T-helper 17 cell (primary cell): Measurements from ENCODE around the gene SMARCC2. TPM values are rescaled to one million over a fixed set of nuclear protein-coding genes. Genes with fewer than 3 reads are reported as not detected.
"Not testable (repeated sequence)": the region's sequence is repeated elsewhere in the genome, so short reads cannot be mapped to it uniquely, and the experiment has no call there.

Experiments used
- ATAC-seq: fragments of 150-1000 bp; cut with Tn5 transposase; 2 replicates; pipeline ENCODE4 v1.10.0; 2021; ENCODE audit warnings: mild to moderate bottlenecking, moderate library complexity
- DNase-seq, 3 donors: peaks; one replicate each; pipeline versions ENCODE4 v3.0.0 to v3.0.0-alpha.2; 2020 to 2021
- H3K9me3 ChIP-seq: one replicate; pipeline ENCODE4 v1.7.0; 2013; ENCODE audit warnings: low read length, mild to moderate bottlenecking; ENCODE audit not compliant: control insufficient read depth, poor library complexity, severe bottlenecking
- H3K27ac Mint-ChIP-seq: one replicate; pipeline ENCODE4 v1.8.0; 2022; ENCODE audit warnings: mild to moderate bottlenecking, moderate library complexity, mixed read lengths
- H3K27me3 Mint-ChIP-seq: one replicate; pipeline ENCODE4 v1.8.0; 2022; ENCODE audit warnings: mixed read lengths
- H3K36me3 Mint-ChIP-seq: one replicate; pipeline ENCODE4 v1.8.0; 2022; ENCODE audit warnings: low read depth, mixed read lengths
- H3K4me1 Mint-ChIP-seq: one replicate; pipeline ENCODE4 v1.8.0; 2022; ENCODE audit warnings: mild to moderate bottlenecking, mixed read lengths
- H3K4me3 Mint-ChIP-seq: one replicate; pipeline ENCODE4 v1.8.0; 2022; ENCODE audit warnings: mild to moderate bottlenecking, moderate library complexity, mixed read lengths
- total RNA-seq, 4 donors: library from RNA in 2 of 4; stranded (reverse) in 2 of 4; gene quantifications; one replicate each; pipeline ENCODE4 v1.2.3 and lab custom pipeline; 2022 to 2026

Gene SMARCC2
- total RNA-seq, 2 donors from 2014 or later, result 130 to 138 TPM

DNA sequence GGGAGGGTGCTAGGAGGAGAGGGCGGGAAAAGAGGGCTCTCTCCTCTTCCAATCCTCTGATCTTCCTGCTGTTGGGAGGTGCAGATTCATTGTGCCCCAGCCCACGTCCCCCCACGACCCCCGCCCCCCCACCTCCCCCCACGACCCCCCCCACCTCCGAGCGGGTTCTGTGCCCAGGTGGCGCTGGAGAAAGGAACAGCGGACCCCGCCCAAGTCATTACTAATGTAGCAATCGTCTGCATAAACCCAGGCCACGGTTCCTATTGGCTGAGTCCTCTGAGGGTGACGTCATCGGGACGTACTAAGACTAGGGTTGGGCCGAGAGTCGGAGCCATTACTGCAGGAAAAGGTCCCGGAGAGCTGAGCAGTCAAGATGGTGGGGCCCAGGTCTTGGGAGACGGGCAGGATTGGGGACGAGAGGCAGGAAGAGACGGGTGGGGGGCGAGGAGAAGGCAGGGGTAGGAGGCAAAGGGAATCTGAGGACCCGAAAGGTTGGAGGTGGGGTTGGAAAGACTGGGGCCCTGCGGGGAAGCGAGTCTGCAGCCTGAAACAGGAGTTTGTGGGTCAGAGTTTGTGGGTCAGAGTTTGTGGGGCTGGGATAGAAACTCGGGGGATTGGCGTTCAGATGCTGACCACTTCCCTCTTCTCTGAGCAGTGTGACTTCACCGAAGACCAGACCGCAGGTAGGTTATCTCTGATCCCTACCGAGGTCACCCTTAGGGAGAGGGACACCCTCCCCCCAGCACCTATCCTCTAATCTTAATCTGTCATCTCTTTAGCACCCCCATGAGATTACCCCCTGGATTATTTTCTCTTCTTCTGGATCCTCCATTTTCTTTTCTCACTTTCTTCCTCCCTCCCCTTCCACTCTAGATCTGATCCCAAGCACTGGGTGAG is 31.0 kb downstream of the SMARCC2 start, which contains the start of gene MYL6:
Gene MYL6 (plus strand): TSS at position 331 of the 897 bp plus-strand sequence. CDS start 43 bp downstream, at position 374.
- H3K27ac Mint-ChIP-seq, result peak within 1 kb of the TSS; percentile 99
- H3K36me3 Mint-ChIP-seq, result peaks cover 11% of the 10 kb centered on the region
- no peaks in the 10 kb centered on the region for H3K27me3 Mint-ChIP-seq
- H3K9me3 ChIP-seq, result no peaks in the 10 kb centered on the region
- ATAC-seq, result peak; percentile 87
- peak; percentile 71 to 79 (median 78) for DNase-seq
- H3K4me3 Mint-ChIP-seq, result peak within 1 kb of the TSS; percentile 100
- peaks cover 44% of the 10 kb centered on the region for H3K4me1 Mint-ChIP-seq

DNA sequence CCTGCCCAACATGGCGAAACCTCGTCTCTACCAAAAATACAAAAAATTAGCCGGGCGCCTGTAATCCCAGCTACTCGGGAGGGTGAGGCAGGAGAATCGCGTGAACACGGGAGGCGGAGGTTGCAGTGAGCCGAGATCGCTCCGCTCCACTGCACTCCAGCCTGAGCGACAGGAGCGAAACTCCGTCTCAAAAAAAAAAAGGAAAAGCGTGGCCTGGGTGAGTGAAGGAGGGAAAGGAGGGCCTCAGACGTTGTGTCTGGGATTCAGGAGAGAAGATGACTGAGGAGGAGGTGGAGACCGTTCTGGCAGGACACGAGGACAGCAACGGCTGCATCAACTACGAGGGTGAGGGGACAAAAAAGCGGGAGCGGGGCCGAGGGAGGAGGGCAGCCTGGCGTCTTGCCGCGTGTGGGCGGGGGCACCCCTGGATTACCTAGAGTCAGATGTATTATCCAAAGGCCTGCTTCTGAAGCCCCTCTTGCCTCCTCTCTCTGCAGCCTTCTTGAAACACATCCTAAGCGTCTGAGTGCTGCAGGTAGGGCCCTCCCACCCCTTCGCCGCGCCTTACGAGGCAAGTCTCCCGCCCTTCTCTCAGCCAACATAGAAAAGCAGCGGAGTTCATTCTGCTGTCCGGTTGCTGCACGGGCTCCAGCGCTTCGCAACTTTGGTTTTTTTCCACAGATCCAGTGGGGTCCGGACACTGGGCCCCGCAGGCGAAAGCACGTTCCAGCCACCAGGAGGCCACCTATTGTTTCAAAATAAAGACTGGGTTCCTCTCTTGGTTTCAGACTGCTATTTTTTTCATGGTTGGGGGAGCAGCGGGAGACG is 31.9 kb downstream of the SMARCC2 start:
- Mint-ChIP-seq H3K36me3 (peaks cover 11% of the 10 kb centered on the region), H3K27me3 (no peaks in the 10 kb centered on the region), H3K27ac (peak overlapping the region; percentile 99), H3K4me1 (peaks cover 46% of the 10 kb centered on the region), H3K4me3 (peak overlapping the region; percentile 100)
- ATAC-seq (peak; percentile 49), DNase-seq (peak in 2 of 3 donors; percentile 21 to 24)
- no peaks in the 10 kb centered on the region for H3K9me3 ChIP-seq

DNA sequence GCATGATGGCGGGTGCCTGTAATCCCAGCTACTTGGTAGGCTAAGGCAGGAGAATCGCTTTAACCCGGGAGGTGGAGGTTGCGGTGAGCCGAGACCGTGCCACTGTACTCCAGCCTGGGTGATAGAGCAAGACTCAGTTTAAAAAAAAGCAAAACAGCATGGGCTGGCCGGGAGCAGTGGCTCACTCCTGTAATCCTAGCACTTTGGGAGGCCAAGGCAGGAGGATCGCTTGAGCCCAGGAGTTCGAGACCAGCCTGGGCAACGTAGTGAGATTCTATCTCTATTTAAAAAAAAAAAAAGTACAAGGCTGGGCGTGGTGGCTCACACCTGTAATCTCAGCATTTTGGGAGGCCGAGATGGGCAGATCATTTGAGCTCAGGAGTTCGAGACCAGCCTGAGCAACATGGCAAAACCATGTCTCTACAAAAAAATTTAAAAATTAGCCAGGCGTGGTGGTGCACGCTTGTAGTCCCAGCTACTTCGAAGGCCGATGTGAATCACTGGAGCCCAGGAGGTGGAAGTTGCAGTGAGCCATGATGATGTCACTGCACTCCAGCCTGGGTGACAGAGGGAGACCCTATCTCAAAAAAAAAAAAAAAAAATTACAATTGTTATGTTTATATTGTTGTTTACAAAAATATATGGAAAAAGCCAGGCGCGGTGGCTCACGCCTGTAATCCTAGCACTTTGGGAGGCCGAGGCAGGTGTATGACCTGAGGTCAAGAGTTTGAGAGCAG is 32.7 kb downstream of the SMARCC2 start:
- peaks cover 11% of the 10 kb centered on the region for H3K36me3 Mint-ChIP-seq
- ATAC-seq, DNase-seq, H3K27me3 Mint-ChIP-seq, H3K9me3 ChIP-seq: not testable (repeated sequence)
- H3K4me3 Mint-ChIP-seq, result peak overlapping the region; percentile 100
- peaks cover 48% of the 10 kb centered on the region for H3K4me1 Mint-ChIP-seq
- peak overlapping the region; percentile 99 for H3K27ac Mint-ChIP-seq

DNA sequence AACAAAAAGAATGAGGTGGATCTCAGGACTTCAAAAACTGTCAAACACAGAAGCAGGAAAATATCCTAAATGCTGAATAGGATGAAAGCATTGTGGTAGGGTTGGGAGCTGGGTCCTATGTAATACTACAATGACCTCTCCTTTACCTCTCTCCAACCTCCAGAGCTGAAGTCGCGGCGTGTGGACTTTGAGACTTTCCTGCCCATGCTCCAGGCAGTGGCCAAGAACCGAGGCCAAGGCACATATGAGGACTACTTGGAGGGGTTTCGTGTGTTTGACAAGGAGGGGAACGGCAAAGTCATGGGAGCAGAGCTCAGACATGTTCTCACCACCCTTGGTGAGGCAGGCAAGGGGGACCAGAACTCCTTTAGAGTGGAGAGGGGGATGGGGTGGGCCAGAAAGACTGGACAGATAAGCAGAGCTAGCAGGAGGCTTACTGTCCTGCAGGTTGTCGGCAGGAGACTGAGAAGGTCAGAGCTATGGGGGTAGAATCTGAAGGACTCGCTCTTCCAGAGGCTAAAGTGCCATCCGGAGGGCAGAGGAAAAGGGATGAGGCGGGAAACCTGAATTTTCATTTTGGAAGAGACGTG is 33.9 kb downstream of the SMARCC2 start:
- H3K4me3 Mint-ChIP-seq, result no peak overlapping the region
- H3K27ac Mint-ChIP-seq, result peak overlapping the region; percentile 93
- no peaks in the 10 kb centered on the region for H3K9me3 ChIP-seq
- H3K4me1 Mint-ChIP-seq, result peaks cover 47% of the 10 kb centered on the region
- no peaks in the 10 kb centered on the region for H3K27me3 Mint-ChIP-seq
- DNase-seq (no peak), ATAC-seq (no peak)
- peaks cover 9% of the 10 kb centered on the region for H3K36me3 Mint-ChIP-seq

DNA sequence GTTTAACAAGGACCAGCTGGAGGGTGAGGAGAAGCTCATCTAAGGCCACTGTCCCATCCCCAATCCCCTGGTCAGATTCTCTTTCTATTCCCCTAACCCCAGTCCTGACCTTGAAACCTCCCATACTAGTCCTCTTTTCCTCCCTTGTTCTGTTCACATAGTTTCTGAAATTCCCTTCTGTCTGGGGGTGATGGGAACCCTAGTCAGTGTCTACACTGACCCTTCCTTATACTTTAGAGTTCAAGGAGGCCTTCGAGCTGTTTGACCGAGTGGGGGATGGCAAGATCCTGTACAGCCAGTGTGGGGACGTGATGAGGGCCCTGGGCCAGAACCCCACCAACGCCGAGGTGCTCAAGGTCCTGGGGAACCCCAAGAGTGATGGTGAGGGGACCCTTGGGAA is 34.5 kb downstream of the SMARCC2 start:
- Mint-ChIP-seq H3K36me3 (peaks cover 9% of the 10 kb centered on the region), H3K27me3 (no peaks in the 10 kb centered on the region), H3K4me1 (peaks cover 44% of the 10 kb centered on the region), H3K4me3 (no peak overlapping the region), H3K27ac (peak overlapping the region; percentile 93)
- no peak for ATAC-seq
- H3K9me3 ChIP-seq, result no peaks in the 10 kb centered on the region
- no peak for DNase-seq

DNA sequence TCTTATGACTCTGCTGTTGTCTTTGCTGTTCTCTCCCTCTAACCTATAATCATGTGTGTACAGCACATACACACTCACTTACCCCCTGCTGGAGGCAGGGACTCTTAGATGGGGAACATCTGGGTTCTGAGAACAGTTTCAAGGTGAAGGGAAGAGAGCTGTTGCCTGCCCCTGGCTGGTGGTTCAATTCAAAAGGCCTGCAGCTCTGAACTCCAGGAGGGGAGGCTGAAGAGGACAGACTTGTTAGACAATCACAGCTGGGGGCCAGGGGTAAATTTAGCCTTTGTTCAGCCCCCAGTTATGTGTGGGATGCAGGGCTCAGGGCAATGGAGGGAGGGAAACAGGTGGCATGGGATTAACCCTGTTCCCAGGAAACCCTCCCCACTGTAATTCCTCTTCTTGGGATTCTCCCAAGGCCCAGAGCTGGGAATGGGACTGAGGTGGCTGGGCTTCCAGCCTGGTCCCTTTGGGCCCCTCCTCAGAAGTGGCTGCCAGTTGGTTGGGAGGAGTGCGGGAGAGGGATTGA is 35.0 kb downstream of the SMARCC2 start:
- Mint-ChIP-seq H3K27ac (peak overlapping the region; percentile 93), H3K4me1 (peaks cover 41% of the 10 kb centered on the region), H3K27me3 (no peaks in the 10 kb centered on the region), H3K4me3 (no peak overlapping the region), H3K36me3 (peaks cover 9% of the 10 kb centered on the region)
- no peak for ATAC-seq
- no peaks in the 10 kb centered on the region for H3K9me3 ChIP-seq
- DNase-seq, result no peak

DNA sequence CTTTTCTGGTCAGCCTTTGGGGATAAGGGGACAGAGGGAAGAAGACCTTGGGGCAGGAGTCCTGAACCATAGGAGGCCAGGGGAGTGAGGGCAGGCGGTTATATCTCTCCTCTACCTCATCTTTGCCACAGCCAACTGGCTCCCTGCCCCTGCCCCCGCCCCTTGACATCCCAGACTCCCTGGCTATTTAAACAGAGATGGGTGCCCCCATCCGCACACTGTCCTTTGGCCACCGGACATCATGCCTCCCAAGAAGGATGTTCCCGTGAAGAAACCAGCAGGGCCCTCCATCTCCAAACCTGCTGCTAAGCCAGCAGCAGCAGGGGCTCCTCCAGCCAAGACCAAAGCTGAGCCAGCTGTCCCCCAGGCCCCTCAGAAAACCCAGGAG is 35.6 kb downstream of the SMARCC2 start:
- H3K27me3 Mint-ChIP-seq, result no peaks in the 10 kb centered on the region
- H3K4me1 Mint-ChIP-seq, result peaks cover 34% of the 10 kb centered on the region
- peak overlapping the region; percentile 93 for H3K27ac Mint-ChIP-seq

DNA sequence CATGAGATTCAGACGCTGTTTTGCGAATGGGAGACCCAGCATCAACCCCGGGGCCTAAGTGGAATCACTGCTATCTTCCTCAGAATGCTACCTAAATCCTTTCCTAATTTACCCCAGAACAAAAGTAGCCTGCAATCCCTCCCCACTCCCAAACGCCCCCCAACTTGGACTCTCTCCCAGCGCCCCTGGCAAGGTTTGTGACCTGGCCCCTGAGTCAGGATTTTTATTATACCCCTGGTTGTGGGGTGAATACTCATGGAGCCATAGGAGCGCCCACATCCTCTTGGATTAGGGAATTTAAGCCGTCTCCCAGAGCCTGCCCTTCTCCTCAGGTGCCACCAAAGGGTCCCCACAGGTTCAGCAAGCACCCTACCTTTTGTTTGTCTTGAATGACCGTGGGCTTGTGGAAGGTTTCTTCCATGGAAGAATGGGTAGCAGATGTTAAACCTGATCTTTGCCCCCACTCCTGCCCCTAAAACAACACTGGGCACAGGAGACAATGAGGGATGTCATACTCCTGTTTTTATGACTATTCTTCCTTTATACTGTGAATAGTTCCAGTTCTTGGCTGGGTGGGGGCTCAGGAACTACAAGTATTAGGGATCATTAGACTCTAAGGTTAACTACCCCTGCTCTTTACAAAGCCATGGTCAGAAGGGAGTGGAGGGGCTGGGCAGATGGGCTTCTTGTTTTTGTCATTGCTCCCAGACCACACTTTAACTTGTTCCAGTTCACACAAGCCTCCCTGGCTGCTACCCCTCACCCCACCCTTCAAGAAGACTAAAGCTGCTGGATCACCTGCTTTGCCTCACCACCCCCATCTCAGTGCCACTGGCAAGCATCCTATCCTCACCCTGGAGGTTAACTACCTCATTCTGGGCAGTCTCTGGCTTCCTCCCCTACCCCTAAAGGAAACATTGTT is 36.3 kb downstream of the SMARCC2 start:
- ATAC-seq, result no peak
- Mint-ChIP-seq H3K27me3 (no peaks in the 10 kb centered on the region), H3K4me1 (peaks cover 30% of the 10 kb centered on the region), H3K36me3 (no peaks in the 10 kb centered on the region), H3K4me3 (peak overlapping the region; percentile 91), H3K27ac (peak overlapping the region; percentile 93)
- DNase-seq, result no peak
- no peaks in the 10 kb centered on the region for H3K9me3 ChIP-seq

More for the DNA sequence above, 35.6 kb downstream of the SMARCC2 start:
- H3K9me3 ChIP-seq, result no peaks in the 10 kb centered on the region
- ATAC-seq, result no peak
- H3K36me3 Mint-ChIP-seq, result peaks cover 4% of the 10 kb centered on the region
- peak overlapping the region; percentile 56 for H3K4me3 Mint-ChIP-seq
- DNase-seq, result no peak

DNA sequence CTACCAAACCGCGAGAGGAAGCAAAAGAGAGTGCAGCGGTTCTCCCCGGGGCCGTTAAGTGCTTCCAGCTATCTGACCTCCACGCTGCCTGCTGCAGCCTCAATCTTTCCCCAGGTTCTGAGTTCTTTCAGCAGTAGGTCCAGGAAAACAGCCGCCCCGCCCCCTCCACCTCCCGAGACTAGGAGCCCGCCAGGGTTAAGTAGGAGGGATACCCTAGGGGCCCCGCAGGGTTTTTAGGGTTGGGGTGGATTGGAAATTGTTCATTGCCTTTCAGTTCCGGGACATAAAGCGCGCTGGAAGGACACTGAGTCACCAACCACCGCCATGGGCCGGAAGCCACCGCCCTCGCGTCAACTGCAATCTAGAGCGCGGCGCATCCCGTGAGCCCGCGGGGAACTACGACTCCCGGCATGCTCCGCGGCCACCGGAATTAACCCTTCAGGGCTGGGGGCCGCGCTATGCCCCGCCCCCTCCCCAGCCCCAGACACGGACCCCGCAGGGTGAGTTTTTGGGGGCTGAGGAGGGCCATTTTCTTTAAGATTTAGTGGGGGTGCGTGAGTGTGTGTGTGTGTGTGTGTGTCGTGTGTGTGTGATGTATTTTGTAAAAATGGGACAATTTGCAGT is 37.0 kb downstream of the SMARCC2 start, which contains the start of gene MYL6B:
Gene MYL6B (plus strand): TSS at position 456 of the 624 bp plus-strand sequence. CDS start 1,332 bp downstream, outside the sequence.
- no peaks in the 10 kb centered on the region for H3K27me3 Mint-ChIP-seq
- peak; percentile 85 to 89 (median 87) for DNase-seq
- H3K36me3 Mint-ChIP-seq, result no peaks in the 10 kb centered on the region
- peak within 1 kb of the TSS; percentile 93 for H3K27ac Mint-ChIP-seq
- peak within 1 kb of the TSS; percentile 91 for H3K4me3 Mint-ChIP-seq
- H3K9me3 ChIP-seq, result no peaks in the 10 kb centered on the region
- ATAC-seq, result peak; percentile 95
- peaks cover 27% of the 10 kb centered on the region for H3K4me1 Mint-ChIP-seq

DNA sequence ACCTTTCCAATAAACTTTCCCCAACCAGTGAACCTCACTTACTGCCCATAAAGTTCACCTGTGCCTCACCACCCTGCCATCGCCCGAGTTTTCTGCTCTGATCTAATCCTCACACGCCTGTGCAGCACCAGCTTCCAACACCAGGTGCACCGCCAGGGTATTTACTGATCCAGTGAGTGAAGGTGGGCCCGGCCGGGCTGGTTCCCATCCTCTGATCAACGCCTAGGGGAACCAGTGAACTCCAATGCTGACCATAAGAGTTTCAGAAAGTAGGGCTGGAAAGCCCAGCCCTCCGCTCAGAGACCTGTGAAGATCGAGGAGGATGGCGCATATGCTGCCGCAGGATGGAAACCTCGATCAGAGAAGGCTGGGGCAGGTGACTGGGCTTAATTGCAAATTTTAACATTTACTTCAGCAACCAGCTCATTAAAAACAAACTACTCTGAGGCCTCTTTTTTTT is 37.6 kb downstream of the SMARCC2 start:
- peak; percentile 41 to 49 (median 46) for DNase-seq
- ATAC-seq, result peak; percentile 75
- no peaks in the 10 kb centered on the region for H3K27me3 Mint-ChIP-seq
- peaks cover 27% of the 10 kb centered on the region for H3K4me1 Mint-ChIP-seq
- H3K27ac Mint-ChIP-seq, result peak overlapping the region; percentile 93
- peak overlapping the region; percentile 91 for H3K4me3 Mint-ChIP-seq
- no peaks in the 10 kb centered on the region for H3K9me3 ChIP-seq
- no peaks in the 10 kb centered on the region for H3K36me3 Mint-ChIP-seq

DNA sequence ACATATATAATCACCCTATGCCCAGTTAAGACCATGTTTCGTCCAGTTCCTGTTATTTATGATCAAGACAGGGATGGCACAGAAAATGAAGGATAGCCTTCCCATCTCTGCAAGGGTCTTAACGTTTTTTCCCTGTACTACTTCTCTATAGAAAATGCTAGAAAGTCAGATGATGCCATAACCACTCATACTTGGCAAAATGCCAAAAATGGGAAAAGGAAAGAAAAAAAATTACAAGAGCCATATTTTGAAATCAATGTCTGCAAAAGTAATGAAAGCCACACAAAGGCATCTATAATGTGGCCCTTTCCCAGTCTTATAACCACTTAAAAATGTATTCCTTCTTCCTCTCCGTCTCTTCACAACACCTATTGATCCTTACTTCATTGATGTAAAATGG is 38.7 kb downstream of the SMARCC2 start:
- H3K4me1 Mint-ChIP-seq, result peaks cover 30% of the 10 kb centered on the region
- no peaks in the 10 kb centered on the region for H3K9me3 ChIP-seq

More for the DNA sequence above, 38.7 kb downstream of the SMARCC2 start:
- peak overlapping the region; percentile 93 for H3K27ac Mint-ChIP-seq
- H3K36me3 Mint-ChIP-seq, result no peaks in the 10 kb centered on the region
- H3K27me3 Mint-ChIP-seq, result no peaks in the 10 kb centered on the region
- ATAC-seq (no peak), DNase-seq (no peak)
- H3K4me3 Mint-ChIP-seq, result peak overlapping the region; percentile 71
